Transverse colon (tissue), 4 donors: ENCODE data around the gene LEF1.

Experiments used
- CTCF ChIP-seq, 5 experiments: fragments of 200-600 bp in 3 of 5; fragments of 450-650 bp in 2 of 5; sonication (generic) in 3 of 5; IDR thresholded peaks; 1 replicate in 2 of 5; 2 replicates in 3 of 5; pipeline ENCODE4 v1.5.1; 2016 to 2017; ENCODE audit warnings: antibody characterized with exemption in 5 of 5, inconsistent platforms in 3 of 5, mild to moderate bottlenecking in 2 of 5, moderate library complexity in 1 of 5
- POLR2A ChIP-seq: fragments of 450-650 bp; IDR thresholded peaks from one replicate; pipeline ENCODE4 v1.6.1; 2016; ENCODE audit warnings: antibody characterized with exemption, mild to moderate bottlenecking, moderate library complexity
- POLR2AphosphoS5 ChIP-seq, 3 donors: sonication (generic); formaldehyde crosslinking; IDR thresholded peaks; one replicate each; pipeline ENCODE4 v1.6.1; 2016; ENCODE audit warnings: antibody characterized with exemption in 3 of 3

- TF ChIP-seq POLR2A (no peak), POLR2AphosphoS5 (IDR thresholded peaks at IDR 0.05) (no peak), CTCF (IDR thresholded peaks at IDR 0.05) (no peak)
These were observed 5.4 kb downstream of the LEF1 start for GRCh38 chr4:108163351-108163750.
